ENCODE data around the gene MOXD1. TPM values are rescaled to one million over a fixed set of nuclear protein-coding genes. Genes with fewer than 3 reads are reported as not detected.

The MOXD1 gene
- total RNA-seq (1 to 10 TPM; 1.0 to 1.2 TPM), polyA plus RNA-seq (under 1 TPM in 1 of 2 donors, not detected in 1; 0.25 TPM)
- long read RNA-seq, donor 1, partial matches to known transcripts: 0 of 1 reads
- long read RNA-seq, donor 1, other reads (novel, unspliced or antisense): 0 of 1 reads
- long read RNA-seq, donor 2, partial matches to known transcripts: 1 of 2 reads
- long read RNA-seq, donor 2, other reads (novel, unspliced or antisense): 0 of 2 reads

DNA sequence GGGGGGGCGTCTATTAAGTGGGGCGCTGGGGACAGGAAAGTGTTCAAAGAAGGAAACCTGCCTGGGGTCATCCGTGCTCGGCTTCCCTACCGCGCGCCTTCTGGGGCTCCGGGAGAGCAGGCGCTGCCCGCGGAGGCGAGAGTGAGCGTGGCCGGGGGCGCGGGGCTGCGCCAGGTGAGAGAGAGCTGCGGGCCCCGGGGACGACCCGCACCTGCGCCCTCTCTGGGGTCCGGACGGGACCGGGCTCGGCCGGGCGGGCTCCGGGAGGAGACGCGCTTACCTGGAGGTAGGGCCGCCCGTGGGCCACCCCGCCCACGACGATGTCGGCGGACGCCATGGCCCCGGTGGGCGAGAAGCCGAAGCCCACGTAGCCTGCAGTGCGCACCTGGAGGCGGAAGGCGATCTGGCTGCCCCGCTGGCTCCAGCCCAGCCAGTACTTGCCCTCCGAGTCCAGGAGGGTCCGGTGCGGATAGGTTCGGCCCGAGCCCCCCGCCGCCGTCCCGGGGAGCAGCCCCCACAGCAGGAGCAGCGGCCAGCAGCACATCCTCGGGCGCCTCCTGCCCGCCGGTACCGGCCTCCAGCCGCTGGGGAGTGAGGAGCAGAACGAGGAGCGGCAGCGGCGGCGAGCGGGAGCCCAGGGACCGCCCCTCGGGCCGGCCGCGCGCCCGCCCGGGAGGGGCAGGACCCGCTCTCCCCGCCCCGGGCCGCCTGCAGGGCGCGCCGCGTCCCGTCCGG, at the start of gene MOXD1:
MOXD1 (minus strand) TSS at position 593 of the 735 bp plus-strand sequence; CDS start at position 544, 49 bp downstream.
- Histone ChIP-seq H3K27ac (ENCODE audit: low read depth in 1 of 2, low read length in 2 of 2) (no peak within 1 kb of the TSS), H3K36me3 (ENCODE audit: control insufficient read depth in 1 of 2, insufficient read depth in 2 of 2, low read length in 1 of 2) (no peaks in the 10 kb centered on the region), H3K4me1 (ENCODE audit: control insufficient read depth in 1 of 2, insufficient read depth in 2 of 2, low read length in 2 of 2) (no peaks in the 10 kb centered on the region), H3K4me3 (ENCODE audit: low read length in 2 of 2) (peak within 1 kb of the TSS; percentile 21 to 60), H3K9me3 (ENCODE audit: control insufficient read depth, low read length) (peaks cover 1% of the 10 kb centered on the region), H3K27me3 (ENCODE audit: control insufficient read depth in 1 of 2, insufficient read depth in 2 of 2, low read length in 1 of 2) (no peaks in the 10 kb centered on the region)
- ATAC-seq (ENCODE audit: low FRiP score) (peak; percentile 73), DNase-seq (peak; percentile 53 to 82)
- intact Hi-C loops (cut with DNase I): no loop called here
- 1 to 2% methylated on average over 58 to 87 of the region's 87 CpGs for WGBS, 2 donors

DNA sequence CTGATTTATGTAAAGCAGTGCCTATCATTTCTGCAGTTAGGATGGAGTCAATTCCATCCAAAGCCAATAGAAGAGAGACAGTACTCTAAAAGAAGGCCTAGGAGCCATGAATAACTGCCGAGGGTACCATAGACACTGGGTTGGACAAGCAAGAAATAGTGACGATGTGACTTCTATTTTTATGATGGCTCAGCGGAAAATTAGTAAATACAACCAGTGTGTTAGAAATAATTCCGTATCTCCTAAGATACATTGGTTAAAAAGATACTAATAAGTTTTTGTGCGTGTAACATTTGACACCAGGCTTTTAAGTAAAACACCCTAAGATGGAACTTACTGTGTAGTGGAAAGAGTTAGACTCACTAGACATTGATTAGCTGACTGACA, 45.6 kb upstream of the MOXD1 start:
- DNase-seq: no peak
- WGBS, 2 donors: 90 to 92% methylated on average over 5 of the region's 5 CpGs
- intact Hi-C loops (cut with DNase I): no loop called here
- no peaks in the 10 kb centered on the region for H3K4me1 ChIP-seq (ENCODE audit: control insufficient read depth in 1 of 2, insufficient read depth in 2 of 2, low read length in 2 of 2)
- no peak overlapping the region for H3K27ac ChIP-seq (ENCODE audit: low read depth in 1 of 2, low read length in 2 of 2)
- ATAC-seq (ENCODE audit: low FRiP score): no peak
- H3K4me3 ChIP-seq (ENCODE audit: low read length in 2 of 2): no peak overlapping the region
- H3K36me3 ChIP-seq (ENCODE audit: control insufficient read depth in 1 of 2, insufficient read depth in 2 of 2, low read length in 1 of 2): no peaks in the 10 kb centered on the region
- H3K9me3 ChIP-seq (ENCODE audit: control insufficient read depth, low read length): peaks cover 2% of the 10 kb centered on the region
- no peaks in the 10 kb centered on the region for H3K27me3 ChIP-seq (ENCODE audit: control insufficient read depth in 1 of 2, insufficient read depth in 2 of 2, low read length in 1 of 2)

DNA sequence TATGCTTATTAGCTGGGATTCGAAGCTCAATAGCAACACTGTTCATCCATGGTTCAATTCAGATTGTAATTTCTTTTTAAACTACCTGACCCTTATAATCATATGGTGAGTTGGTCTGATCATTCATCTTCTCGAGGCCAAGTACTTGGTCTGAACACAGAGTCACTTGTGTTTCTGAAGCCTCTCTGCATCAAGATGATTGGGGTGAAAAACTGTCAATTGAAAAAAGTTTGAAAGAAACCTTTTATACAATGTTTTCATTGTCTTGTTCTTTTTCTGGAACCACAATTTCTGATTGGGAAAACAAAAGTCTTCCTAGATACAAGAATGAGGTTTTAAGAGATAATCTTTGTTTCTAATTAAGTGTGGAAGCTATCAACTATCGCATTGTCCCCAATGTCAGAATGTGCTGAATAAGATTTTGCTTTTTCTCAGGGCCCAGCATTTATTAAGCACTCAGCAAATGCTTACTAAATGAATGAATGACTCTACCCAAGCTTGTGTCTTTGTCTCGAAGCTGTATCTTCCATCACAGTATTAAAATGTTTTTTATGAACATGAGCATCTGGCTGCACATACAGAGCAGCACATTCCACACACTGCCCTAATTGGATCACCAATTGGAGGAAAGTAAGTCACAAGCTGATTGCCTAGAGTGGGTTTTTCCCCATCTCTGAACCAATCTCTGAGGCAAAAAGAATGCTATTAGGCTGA, 45.0 kb upstream of the MOXD1 start:
- ATAC-seq (ENCODE audit: low FRiP score) (no peak), DNase-seq (no peak)
- peaks cover 2% of the 10 kb centered on the region for H3K9me3 ChIP-seq (ENCODE audit: control insufficient read depth, low read length)
- H3K4me1 ChIP-seq (ENCODE audit: control insufficient read depth in 1 of 2, insufficient read depth in 2 of 2, low read length in 2 of 2): no peaks in the 10 kb centered on the region
- no peak overlapping the region for H3K4me3 ChIP-seq (ENCODE audit: low read length in 2 of 2)
- intact Hi-C loops (cut with DNase I): no loop called here
- no peak overlapping the region for H3K27ac ChIP-seq (ENCODE audit: low read depth in 1 of 2, low read length in 2 of 2)
- no peaks in the 10 kb centered on the region for H3K36me3 ChIP-seq (ENCODE audit: control insufficient read depth in 1 of 2, insufficient read depth in 2 of 2, low read length in 1 of 2)
- 76 to 77% methylated on average over 4 of the region's 4 CpGs for WGBS, 2 donors
- no peaks in the 10 kb centered on the region for H3K27me3 ChIP-seq (ENCODE audit: control insufficient read depth in 1 of 2, insufficient read depth in 2 of 2, low read length in 1 of 2)

DNA sequence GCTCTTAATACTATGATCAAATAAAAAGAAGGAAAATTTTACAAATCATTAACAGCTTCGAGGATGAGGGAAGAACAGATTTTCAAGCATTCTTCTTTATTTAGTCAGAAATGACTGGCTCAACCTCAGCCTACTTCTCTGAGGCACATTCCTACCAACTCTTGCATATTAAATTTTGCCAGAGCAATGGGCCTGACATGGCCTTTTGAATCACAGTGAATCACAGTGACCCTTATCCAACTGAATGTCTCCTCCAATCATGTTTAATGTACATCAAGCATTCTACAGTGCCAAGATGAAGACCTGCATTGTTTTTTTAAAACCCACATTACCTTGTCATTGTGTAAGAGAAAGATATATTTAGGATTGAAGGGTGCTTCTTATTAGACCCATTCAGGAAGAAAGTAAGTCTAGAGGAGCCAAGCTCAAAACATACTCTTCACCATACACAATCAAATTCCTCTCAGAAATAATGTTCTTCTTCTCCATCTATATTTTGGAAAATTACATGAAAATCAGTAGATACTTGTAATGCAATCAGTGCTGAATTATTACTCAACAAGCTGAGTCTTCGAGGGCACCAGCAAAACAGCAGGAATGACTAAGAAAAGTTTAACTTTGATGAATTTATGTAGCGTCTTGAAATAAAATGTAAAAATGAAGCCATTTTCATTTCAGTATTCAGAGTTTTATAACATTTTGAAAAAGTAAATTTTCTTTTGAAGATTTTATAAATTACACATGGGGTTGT, 44.1 kb upstream of the MOXD1 start:
- ATAC-seq (ENCODE audit: low FRiP score): no peak
- intact Hi-C loops (cut with DNase I): no loop called here
- no peaks in the 10 kb centered on the region for H3K4me1 ChIP-seq (ENCODE audit: control insufficient read depth in 1 of 2, insufficient read depth in 2 of 2, low read length in 2 of 2)
- H3K4me3 ChIP-seq (ENCODE audit: low read length in 2 of 2): no peak overlapping the region
- no peak overlapping the region for H3K27ac ChIP-seq (ENCODE audit: low read depth in 1 of 2, low read length in 2 of 2)
- peaks cover 2% of the 10 kb centered on the region for H3K9me3 ChIP-seq (ENCODE audit: control insufficient read depth, low read length)
- WGBS, 2 donors: 81% methylated on average over 3 of the region's 3 CpGs
- no peaks in the 10 kb centered on the region for H3K27me3 ChIP-seq (ENCODE audit: control insufficient read depth in 1 of 2, insufficient read depth in 2 of 2, low read length in 1 of 2)
- H3K36me3 ChIP-seq (ENCODE audit: control insufficient read depth in 1 of 2, insufficient read depth in 2 of 2, low read length in 1 of 2): no peaks in the 10 kb centered on the region
- DNase-seq: no peak

DNA sequence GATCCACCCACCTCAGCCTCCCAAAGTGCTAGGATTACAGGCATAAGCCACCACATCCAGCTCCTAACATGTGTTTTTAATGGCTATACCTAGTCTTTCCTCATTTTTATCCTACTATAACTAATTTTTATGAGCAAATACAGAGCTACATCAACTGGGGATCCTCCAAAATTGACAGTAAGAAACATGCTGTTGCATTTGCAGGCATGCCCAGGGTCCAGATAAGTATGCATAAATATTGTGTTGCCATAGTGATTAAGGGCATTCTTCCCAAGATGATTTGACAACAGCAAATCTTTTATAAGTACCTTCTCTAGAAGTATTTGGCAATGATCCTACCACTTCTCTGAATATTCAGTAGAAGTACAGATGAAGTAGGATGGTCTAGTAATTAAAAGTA, 41.9 kb upstream of the MOXD1 start:
- Histone ChIP-seq H3K27ac (ENCODE audit: low read depth in 1 of 2, low read length in 2 of 2) (no peak overlapping the region), H3K4me1 (ENCODE audit: control insufficient read depth in 1 of 2, insufficient read depth in 2 of 2, low read length in 2 of 2) (no peaks in the 10 kb centered on the region), H3K36me3 (ENCODE audit: control insufficient read depth in 1 of 2, insufficient read depth in 2 of 2, low read length in 1 of 2) (no peaks in the 10 kb centered on the region), H3K9me3 (ENCODE audit: control insufficient read depth, low read length) (peaks cover 2% of the 10 kb centered on the region), H3K4me3 (ENCODE audit: low read length in 2 of 2) (no peak overlapping the region), H3K27me3 (ENCODE audit: control insufficient read depth in 1 of 2, insufficient read depth in 2 of 2, low read length in 1 of 2) (no peaks in the 10 kb centered on the region)
- intact Hi-C loops (cut with DNase I): no loop called here
- no peak for DNase-seq
- no peak for ATAC-seq (ENCODE audit: low FRiP score)

DNA sequence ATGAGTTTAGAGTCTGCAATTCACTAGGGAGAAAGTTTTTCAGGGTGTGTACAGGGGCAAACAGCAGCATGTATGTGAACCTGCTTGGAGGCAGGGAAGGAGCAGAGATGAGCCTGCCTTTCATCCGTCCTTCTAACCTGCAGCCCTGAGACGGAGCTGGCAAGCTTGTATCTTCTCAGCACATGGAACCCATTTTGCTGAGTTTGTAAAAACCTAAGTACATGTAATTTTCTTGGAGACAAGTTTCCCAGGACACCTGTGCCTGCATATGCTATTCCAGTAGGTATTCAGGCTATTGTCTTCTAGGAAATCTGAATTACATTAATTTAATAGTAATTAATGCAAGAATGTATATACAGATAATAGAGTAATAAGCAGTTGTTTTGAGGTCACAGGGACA, 28.8 kb upstream of the MOXD1 start:
- intact Hi-C loops (cut with DNase I): no loop called here
- 78 to 82% methylated on average over 2 of the region's 2 CpGs for WGBS, 2 donors

DNA sequence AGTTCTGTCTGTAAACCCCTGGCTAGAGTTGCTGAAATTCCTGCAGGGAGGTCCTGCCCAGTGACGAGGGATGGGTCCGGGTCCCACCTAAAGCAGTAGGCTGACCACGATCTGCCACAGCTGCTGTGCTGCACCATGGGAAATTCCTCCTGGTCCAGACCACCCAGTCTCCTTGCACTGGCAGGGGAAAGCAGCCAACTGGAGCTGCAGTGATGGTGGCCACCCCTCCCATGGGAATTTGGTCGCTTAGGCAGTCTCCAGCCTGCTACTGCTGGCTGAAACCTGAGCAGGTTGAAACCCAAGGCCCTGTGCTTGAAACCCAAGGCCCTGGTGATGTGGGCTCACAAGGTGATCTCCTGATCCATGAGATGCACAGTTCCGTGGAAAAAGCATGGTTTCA, 23.9 kb upstream of the MOXD1 start:
- no peak for DNase-seq
- intact Hi-C loops (cut with DNase I): no loop called here
- ATAC-seq (ENCODE audit: low FRiP score): no peak

More for the DNA sequence above, 28.8 kb upstream of the MOXD1 start:
- ATAC-seq (ENCODE audit: low FRiP score) (no peak), DNase-seq (no peak)
- Histone ChIP-seq H3K9me3 (ENCODE audit: control insufficient read depth, low read length) (peaks cover 2% of the 10 kb centered on the region), H3K4me1 (ENCODE audit: control insufficient read depth in 1 of 2, insufficient read depth in 2 of 2, low read length in 2 of 2) (no peaks in the 10 kb centered on the region), H3K4me3 (ENCODE audit: low read length in 2 of 2) (no peak overlapping the region), H3K27ac (ENCODE audit: low read depth in 1 of 2, low read length in 2 of 2) (no peak overlapping the region), H3K36me3 (ENCODE audit: control insufficient read depth in 1 of 2, insufficient read depth in 2 of 2, low read length in 1 of 2) (no peaks in the 10 kb centered on the region), H3K27me3 (ENCODE audit: control insufficient read depth in 1 of 2, insufficient read depth in 2 of 2, low read length in 1 of 2) (peaks cover 0 to 1% of the 10 kb centered on the region in 2 donors)

DNA sequence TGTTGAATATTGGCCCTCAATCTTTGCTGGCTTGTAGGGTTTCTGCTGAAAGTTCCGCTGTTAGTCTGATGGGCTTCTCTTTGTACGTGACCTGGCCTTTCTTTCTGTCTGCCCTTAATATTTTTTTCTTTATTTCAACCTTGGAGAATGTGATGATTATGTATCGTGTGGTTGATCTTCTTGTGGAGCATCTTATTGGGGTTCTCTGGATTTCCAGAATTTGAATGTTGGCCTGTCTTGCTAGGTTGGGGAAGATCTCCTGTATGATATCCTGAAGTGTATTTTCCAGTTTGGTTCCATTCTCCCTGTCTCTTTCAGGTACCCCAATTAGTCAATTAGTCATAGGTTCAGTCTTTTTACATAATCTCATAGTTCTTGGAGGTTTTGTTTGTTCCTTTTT, 22.6 kb upstream of the MOXD1 start:
- no peak overlapping the region for H3K27ac ChIP-seq (ENCODE audit: low read depth in 1 of 2, low read length in 2 of 2)
- no peak for ATAC-seq (ENCODE audit: low FRiP score)

More for the DNA sequence above, 23.9 kb upstream of the MOXD1 start:
- Histone ChIP-seq H3K27me3 (ENCODE audit: control insufficient read depth in 1 of 2, insufficient read depth in 2 of 2, low read length in 1 of 2) (no peaks in the 10 kb centered on the region), H3K36me3 (ENCODE audit: control insufficient read depth in 1 of 2, insufficient read depth in 2 of 2, low read length in 1 of 2) (no peaks in the 10 kb centered on the region), H3K27ac (ENCODE audit: low read depth in 1 of 2, low read length in 2 of 2) (no peak overlapping the region), H3K4me1 (ENCODE audit: control insufficient read depth in 1 of 2, insufficient read depth in 2 of 2, low read length in 2 of 2) (no peaks in the 10 kb centered on the region), H3K4me3 (ENCODE audit: low read length in 2 of 2) (no peak overlapping the region), H3K9me3 (ENCODE audit: control insufficient read depth, low read length) (no peaks in the 10 kb centered on the region)
- 69% methylated on average over 5 of the region's 5 CpGs for WGBS, 2 donors

More for the DNA sequence above, 22.6 kb upstream of the MOXD1 start:
- Histone ChIP-seq H3K27me3 (ENCODE audit: control insufficient read depth in 1 of 2, insufficient read depth in 2 of 2, low read length in 1 of 2) (no peaks in the 10 kb centered on the region), H3K4me3 (ENCODE audit: low read length in 2 of 2) (no peak overlapping the region), H3K9me3 (ENCODE audit: control insufficient read depth, low read length) (no peaks in the 10 kb centered on the region), H3K4me1 (ENCODE audit: control insufficient read depth in 1 of 2, insufficient read depth in 2 of 2, low read length in 2 of 2) (no peaks in the 10 kb centered on the region), H3K36me3 (ENCODE audit: control insufficient read depth in 1 of 2, insufficient read depth in 2 of 2, low read length in 1 of 2) (no peaks in the 10 kb centered on the region)
- no peak for DNase-seq
- 85 to 90% methylated on average over 3 of the region's 3 CpGs for WGBS, 2 donors
- intact Hi-C loops (cut with DNase I): no loop called here

Measured in aorta (tissue), 5 donors.